Ovary (tissue), 3 donors: ENCODE results near the gene SIGLEC5.

ENCODE experiments used
- POLR2A ChIP-seq: fragments of 450-650 bp; IDR thresholded peaks from one replicate; pipeline ENCODE4 v1.6.1; 2017; ENCODE audit warnings: antibody characterized with exemption, mild to moderate bottlenecking, moderate library complexity
- TF ChIP-seq, protein P1 (sequence below), 3 donors: fragments of 450-650 bp in 2 of 3; fragments of 200-600 bp in 1 of 3; IDR thresholded peaks; one replicate each; pipeline versions ENCODE4 v1.5.1 to v1.8.0; 2016 to 2022; ENCODE audit warnings: antibody characterized with exemption in 3 of 3, mild to moderate bottlenecking in 1 of 3
- donor health status: DM: no; HTN: no; CAD: no.

DNA sequence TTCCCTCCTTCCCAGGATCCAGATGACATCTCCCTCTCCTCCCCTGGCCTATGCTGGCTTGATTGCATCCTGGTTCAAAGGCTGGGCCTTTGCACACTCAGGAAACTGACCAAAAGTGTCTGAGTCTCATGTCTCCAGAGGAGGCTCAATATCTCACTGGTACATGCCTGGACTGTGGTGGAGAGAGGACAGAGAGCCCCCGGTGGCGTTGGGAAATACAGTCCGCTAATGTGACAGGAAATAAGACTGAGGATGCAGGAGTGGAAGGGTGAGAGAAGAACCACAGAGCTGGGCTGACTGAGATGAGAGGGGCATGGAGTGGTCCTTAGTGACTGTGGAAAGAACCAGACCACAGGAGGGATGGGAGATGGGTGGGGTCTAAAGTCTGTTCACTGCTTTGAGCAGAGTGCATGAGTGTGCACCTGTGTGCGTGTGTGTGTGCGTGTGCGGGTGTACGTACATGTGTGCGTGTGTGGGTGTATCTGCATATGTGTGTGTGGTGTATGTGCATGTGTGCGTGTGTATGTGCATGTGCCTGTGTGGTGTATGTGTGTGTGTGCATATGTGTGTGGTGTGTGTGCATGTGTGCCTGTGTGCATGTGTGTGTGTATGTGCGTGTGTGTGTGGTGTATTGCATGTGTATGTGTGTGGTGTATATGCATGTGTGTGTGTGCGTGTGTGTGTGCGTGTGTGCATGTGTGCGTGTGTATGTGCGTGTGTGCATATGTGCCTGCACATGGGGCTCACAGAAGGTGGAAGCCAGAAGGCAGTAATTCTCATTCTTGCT, 1.9 kb downstream of the SIGLEC5 start:
- TF ChIP-seq, protein P1, sequence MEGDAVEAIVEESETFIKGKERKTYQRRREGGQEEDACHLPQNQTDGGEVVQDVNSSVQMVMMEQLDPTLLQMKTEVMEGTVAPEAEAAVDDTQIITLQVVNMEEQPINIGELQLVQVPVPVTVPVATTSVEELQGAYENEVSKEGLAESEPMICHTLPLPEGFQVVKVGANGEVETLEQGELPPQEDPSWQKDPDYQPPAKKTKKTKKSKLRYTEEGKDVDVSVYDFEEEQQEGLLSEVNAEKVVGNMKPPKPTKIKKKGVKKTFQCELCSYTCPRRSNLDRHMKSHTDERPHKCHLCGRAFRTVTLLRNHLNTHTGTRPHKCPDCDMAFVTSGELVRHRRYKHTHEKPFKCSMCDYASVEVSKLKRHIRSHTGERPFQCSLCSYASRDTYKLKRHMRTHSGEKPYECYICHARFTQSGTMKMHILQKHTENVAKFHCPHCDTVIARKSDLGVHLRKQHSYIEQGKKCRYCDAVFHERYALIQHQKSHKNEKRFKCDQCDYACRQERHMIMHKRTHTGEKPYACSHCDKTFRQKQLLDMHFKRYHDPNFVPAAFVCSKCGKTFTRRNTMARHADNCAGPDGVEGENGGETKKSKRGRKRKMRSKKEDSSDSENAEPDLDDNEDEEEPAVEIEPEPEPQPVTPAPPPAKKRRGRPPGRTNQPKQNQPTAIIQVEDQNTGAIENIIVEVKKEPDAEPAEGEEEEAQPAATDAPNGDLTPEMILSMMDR (IDR thresholded peaks at IDR 0.05): no peak
- no peak for TF ChIP-seq POLR2A
